Adipose tissue (tissue), 3 donors: ENCODE results near the gene LRRC7. TPM values are rescaled to one million over a fixed set of nuclear protein-coding genes. Genes with fewer than 3 reads are reported as not detected.
"Not testable (repeated sequence)": the region's sequence is repeated elsewhere in the genome, so short reads cannot be mapped to it uniquely, and the experiment has no call there.

Source experiments
- H3K27ac ChIP-seq: one replicate; pipeline ENCODE4 v1.5.1; 2013; ENCODE audit warnings: low read depth, low read length
- WGBS, 3 donors: extraction: QIAGEN DNeasy Blood & Tissue Kit; methylation state at CpG; one replicate each; pipeline ENCODE4 v1.1.7; 2013; 5-methylcytosine and 5-hydroxymethylcytosine counted together
- polyA plus RNA-seq, 3 donors: library from polyadenylated mRNA; stranded (reverse); fragments of 200-250 nt; gene quantifications; one replicate each; pipeline ENCODE4 v1.2.3, GENCODE V29; 2013
- donor health status: healthy with polysubstance abuse.
- donor health status: Bipolar disorder and iron deficiency.
- donor health status: healthy.

The LRRC7 gene
- polyA plus RNA-seq, 3 donors = 0.04 to 0.22 TPM; not detected in 1

DNA sequence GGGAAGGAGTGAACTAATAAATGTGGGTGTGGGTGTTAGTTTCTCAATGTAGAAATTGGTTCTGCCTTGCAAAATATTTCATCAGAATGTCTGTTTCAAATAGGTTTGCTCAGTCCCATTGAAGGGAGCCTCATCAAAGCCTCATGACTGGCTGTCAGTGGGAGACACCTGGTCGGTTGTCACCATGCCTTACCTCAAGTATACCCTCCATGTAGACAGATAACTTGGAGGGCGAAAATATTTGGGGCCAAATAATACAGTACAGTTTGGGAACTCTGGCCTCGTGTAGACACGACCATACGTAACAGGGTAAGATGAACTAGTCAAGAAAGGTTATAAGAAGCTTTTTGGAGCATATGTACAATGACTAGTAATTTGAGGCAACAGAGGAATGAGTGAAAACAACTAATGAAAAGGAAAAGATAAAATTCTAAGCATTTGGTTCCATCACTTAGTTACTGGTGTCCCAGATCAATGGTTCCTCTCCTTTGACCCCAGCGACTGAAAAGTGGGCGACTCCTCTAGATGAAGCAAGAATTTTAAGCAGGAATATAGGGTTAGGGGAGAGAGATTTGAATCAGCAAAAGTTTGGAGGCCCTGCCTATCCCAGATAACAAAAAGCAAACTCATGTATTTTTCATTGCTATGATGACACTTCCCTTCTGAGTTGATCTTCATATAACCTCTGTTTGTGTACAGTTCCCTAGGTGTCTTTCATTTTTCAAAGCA, 473.8 kb downstream of the LRRC7 start:
- no peak overlapping the region for H3K27ac ChIP-seq
- 80 to 90% (median 87%) methylated on average over 7 of the region's 7 CpGs for WGBS, 3 donors

GRCh38 chr1:70042090-70042731, 474.5 kb downstream of the LRRC7 start:
- 61 to 78% (median 77%) methylated on average over 3 of the region's 3 CpGs for WGBS, 3 donors

GRCh38 chr1:70043804-70044203, 476.1 kb downstream of the LRRC7 start:
- H3K27ac ChIP-seq = no peak overlapping the region

More at GRCh38 chr1:70042090-70042731, 474.5 kb downstream of the LRRC7 start:
- H3K27ac ChIP-seq = no peak overlapping the region

DNA sequence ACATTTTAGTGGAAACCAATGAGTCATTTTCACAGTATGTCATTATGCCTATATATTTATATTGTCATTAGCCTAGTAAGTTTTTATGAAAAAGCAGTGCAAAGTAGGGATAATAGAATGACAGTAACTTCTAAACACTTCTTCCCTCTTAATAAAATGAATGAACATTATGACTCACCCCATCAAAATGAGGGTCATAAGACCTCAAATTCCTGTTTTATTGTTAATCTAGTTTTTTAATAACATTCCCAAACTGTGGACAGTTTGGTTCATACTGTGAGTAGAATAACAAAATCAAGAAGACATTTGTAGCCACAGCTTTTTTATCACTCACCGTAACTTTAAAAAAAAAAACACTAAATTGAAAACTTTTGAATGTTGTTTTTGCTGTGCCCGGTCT, 477.1 kb downstream of the LRRC7 start:
- H3K27ac ChIP-seq = no peak overlapping the region
- WGBS, 3 donors = 70 to 85% (median 78%) methylated on average over 2 of the region's 2 CpGs

GRCh38 chr1:70045581-70045980, 477.9 kb downstream of the LRRC7 start:
- 90 to 96% (median 93%) methylated on average over 1 of the region's 1 CpG for WGBS, 3 donors
- H3K27ac ChIP-seq = not testable (repeated sequence)

- no peak overlapping the region for H3K27ac ChIP-seq
- WGBS, 3 donors = 32 to 58% (median 57%) methylated on average over 1 of the region's 1 CpG
Measured at GRCh38 chr1:70048336-70049094, 480.8 kb downstream of the LRRC7 start.

DNA sequence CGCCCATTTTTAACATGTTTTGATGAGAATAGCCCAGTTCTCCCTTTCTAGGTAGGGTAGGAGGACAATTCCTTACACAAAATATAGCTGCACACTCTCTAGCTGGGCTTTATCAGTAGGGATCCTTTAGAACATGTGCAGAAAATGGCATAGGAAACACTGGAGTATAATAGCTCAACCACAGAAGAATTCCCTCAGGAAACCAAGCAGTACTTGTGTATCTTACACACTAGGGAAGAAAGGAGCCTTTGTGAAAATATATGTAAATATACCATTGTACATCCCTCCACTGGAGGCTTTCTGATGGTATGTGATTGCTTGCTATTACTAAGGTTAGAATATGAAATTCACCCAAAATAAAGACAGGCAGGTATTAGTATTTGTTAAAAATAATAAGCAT, 484.2 kb downstream of the LRRC7 start:
- WGBS, 3 donors = 59 to 70% (median 69%) methylated on average over 1 of the region's 1 CpG
- no peak overlapping the region for H3K27ac ChIP-seq

DNA sequence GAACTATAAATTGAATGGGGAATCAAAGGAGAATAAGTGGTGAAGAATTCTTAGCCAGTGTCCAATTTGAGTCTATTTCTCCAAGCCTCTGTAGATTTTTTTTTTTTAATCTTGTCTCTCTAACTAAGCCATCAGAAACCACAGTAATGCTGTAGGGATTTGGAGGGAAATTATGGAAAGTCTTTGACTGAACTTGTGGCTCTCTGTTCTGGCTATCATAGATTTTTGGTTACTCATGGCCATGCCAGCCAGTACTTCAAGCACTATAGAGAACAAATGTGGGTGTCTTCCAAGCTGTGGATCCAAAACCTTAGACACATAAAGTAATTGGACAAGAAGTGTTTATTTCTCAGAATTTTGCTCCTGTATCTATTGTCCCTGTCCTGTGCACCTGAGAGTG, 489.8 kb downstream of the LRRC7 start:
- H3K27ac ChIP-seq = no peak overlapping the region

DNA sequence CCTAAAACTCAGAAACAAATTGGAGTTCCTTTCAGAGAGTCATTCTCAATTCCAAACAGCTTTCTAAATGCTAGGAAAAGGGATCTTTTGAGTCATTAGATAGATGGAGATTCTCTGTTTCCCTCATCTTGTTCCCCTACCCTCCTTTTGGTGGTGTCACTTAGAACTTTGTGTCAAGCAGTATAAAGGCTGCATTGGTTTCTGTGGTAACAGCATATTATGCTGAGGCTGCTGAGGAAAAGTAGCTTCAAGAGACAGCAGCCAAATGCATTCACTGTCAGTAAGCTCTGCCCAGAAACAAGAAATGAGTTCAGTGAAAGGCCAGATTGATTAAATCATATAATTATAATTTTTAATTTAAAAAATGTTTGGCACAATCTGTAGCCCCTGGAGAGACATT, 493.5 kb downstream of the LRRC7 start:
- H3K27ac ChIP-seq = no peak overlapping the region

DNA sequence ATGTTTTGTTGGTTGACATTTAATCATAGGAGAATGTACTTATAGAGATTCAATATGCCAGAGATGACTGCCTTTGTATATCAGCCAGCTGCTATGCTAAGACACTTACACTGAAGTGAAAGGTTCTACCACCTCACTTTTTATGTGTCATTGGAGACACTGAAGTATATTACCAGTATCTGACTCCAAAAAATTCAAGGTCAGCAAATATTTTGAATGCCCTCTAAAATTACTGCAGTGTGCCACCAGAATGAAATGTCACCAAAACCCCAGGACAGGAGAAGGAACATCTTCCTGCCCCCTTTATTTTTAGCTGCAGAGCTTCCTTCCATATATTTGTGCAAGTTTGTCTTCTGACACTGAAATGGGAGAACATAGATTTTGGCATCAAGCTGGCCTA, 496.1 kb downstream of the LRRC7 start:
- no peak overlapping the region for H3K27ac ChIP-seq

- no peak overlapping the region for H3K27ac ChIP-seq
- WGBS, 3 donors = 49 to 86% (median 70%) methylated on average over 2 of the region's 2 CpGs
Measured at GRCh38 chr1:70066711-70067110, 499.0 kb downstream of the LRRC7 start.

DNA sequence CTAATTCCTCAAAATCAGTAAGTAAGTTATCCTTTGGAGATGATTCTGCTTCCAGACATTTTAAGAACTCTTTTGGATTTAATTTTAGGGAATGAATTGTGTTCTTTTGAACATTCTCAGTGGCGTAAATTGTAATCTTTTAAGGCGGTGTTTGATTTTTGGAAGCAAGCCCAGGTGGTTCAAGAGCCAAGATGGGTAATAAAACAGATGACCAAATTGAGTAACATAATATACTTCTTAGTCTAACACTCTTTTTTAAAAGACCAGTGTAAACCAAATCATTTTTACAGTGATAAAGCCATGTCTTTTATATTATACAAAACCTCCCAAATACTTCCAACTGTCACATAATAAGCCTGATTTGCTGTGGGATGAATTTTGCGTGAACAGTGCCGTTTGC, 503.9 kb downstream of the LRRC7 start:
- no peak overlapping the region for H3K27ac ChIP-seq
- 50 to 55% (median 52%) methylated on average over 4 of the region's 4 CpGs for WGBS, 3 donors

GRCh38 chr1:70072231-70072751, 504.6 kb downstream of the LRRC7 start:
- no peak overlapping the region for H3K27ac ChIP-seq

DNA sequence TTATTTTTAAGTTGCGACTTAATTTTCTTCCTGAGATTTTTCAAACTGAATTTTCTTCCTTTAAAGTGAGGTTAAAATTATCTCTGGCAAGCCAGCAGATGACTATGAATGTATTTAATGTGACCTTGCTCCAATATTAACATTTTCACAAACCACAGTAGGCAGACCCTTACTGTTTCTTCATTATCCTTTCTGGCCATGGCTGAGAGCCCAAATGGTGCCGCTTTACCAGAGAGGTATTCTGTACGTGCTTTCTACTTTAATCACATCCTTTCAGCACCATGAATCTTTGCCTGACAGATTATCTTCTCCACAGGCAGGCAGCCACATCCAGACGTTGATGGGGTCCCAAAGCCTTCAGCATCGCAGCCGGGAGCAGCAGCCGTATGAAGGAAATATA, 508.0 kb downstream of the LRRC7 start:
- H3K27ac ChIP-seq = no peak overlapping the region
- WGBS, 3 donors = 71 to 80% (median 75%) methylated on average over 7 of the region's 7 CpGs

DNA sequence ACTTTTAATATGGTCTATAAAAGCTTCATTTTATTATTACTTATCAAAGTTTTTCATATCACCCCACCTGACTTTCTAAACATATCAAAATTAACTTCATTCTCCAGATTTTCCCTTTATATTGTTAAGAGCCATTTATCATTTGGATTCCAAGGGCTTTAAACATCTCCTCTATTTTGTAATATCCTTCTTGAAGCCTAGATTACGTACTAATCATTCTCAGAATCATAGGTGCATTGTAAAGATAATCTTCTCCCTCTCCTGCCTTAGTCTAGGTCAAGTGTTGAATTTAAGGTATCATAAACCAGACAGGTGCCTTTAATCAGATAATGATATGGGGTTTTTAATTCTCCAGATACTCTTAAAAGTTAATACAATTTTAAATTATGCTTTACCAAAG, 509.3 kb downstream of the LRRC7 start:
- no peak overlapping the region for H3K27ac ChIP-seq
- WGBS, 3 donors = 40 to 85% (median 72%) methylated on average over 1 of the region's 1 CpG

- H3K27ac ChIP-seq = no peak overlapping the region
- 42 to 89% (median 67%) methylated on average over 2 of the region's 2 CpGs for WGBS, 3 donors
Measured at GRCh38 chr1:70079546-70079945, 511.8 kb downstream of the LRRC7 start.

DNA sequence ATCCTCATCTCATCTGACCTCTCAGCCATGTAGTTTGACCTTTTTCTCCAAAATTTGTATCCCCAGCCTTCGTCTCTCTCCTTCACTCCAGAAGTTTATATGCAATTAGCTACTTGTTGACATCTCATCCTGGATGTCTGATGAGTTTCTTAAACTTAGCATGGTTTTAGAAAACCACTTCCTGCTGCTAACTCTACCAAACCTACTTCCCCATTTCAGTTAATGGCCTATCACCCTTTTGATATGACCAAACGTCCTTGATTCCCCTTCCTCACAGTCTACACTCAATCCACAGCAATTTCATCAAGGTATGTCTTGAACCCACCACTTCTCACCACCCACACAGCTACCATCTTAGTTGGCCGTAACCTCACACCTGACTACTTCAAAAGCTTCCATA, 515.8 kb downstream of the LRRC7 start:
- 52 to 53% (median 52%) methylated on average over 3 of the region's 3 CpGs for whole genome bisulfite sequencing, 3 donors
- H3K27ac ChIP-seq = no peak overlapping the region

DNA sequence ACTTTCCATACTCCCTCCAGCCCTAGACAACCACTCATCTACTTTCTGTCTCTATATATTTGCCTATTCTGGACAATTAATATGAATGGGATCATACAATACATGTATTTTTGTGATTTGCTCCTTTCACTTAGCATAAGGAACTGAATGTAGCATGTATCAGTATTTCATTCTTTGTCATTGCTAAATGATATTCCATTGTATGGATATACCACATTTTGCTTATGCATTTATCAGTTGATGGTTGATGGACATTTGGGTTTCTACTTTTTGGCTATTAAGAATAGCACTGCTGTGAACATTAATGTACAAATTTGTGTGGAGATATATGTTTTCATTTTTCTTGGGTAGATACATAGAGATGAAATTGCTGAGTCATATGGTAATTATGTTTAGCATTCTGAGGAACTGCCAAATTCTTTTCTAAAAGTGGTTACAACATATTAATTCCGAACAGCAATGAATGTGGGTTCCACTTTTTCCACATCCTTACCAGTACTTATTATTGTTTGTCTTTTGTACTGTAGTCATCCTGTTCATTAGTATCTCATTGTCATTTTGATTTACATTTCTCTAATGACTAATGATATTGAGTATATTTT, 516.7 kb downstream of the LRRC7 start:
- H3K27ac ChIP-seq = no peak overlapping the region
- 48 to 73% (median 69%) methylated on average over 1 of the region's 1 CpG for WGBS, 3 donors

DNA sequence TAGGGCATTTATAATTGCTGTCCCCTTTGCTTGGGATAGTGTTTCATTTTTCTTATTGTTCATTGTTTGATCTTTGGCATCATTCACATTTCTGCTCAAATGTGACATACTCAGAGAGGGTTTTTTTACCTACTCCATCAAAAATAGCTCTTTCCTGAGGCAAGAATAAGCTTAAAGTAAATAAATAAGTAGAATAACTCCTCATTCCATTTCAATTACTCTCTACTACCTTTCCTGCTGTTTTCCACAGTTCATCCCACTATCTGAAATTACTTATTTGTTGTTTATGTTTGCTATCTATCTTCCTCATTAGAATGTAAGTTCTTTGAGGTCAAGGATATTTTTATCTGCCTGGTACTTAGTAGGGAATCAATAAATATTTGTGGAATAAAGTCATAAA, 517.8 kb downstream of the LRRC7 start:
- H3K27ac ChIP-seq = no peak overlapping the region
